HG03039 (cell line): ENCODE measurements around the gene RPGRIP1.
"Not testable (repeated sequence)": the region's sequence is repeated elsewhere in the genome, so short reads cannot be mapped to it uniquely, and the experiment has no call there.

Source experiments
- ATAC-seq: cut with Tn5 transposase; IDR thresholded peaks from one replicate; pipeline ENCODE4 v1.9.1; 2021; ENCODE audit warnings: mild to moderate bottlenecking, moderate library complexity; ENCODE audit not compliant: unreplicated experiment

RPGRIP1 gene

DNA sequence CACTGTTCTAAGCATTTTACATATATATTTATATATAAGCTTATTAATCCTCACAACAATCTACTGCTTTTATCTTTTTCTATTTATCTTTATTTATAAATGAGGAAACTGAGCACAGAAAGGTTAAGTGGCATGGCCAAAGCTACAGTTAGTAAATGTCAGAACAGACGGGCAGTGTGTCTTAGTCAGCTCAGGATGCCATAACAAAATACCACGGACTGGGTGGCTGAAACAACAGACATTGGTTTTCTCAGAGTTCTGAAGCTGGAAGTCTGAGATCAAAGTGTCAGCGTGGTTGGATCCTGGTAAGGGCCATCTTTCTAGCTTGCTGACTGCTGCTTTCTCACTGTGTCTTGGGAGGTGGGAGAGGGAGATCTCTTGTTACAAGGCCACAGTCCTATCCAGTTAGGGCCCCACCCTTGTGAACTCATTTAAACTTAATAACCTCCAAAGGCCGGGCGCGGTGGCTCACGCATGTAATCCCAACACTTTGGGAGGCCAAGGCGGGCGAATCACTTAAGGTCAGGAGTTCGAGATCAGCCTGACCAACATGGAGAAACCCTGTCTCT is 19.8 kb downstream of the RPGRIP1 start:
- ATAC-seq, result no peak

DNA sequence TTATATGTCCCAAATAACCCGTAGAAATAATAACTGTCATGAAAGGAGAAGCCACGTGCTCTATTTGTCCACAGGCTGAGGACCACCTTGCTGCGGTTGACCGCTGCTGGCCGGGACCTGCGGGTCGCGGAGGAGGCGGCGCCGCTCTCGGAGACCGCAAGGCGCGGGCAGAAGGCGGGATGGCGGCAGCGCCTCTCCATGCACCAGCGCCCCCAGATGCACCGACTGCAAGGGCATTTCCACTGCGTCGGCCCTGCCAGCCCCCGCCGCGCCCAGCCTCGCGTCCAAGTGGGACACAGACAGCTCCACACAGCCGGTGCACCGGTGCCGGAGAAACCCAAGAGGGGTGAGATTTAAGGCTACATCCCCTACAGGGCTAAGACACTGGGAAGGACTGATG is 21.0 kb downstream of the RPGRIP1 start:
- no peak for ATAC-seq

DNA sequence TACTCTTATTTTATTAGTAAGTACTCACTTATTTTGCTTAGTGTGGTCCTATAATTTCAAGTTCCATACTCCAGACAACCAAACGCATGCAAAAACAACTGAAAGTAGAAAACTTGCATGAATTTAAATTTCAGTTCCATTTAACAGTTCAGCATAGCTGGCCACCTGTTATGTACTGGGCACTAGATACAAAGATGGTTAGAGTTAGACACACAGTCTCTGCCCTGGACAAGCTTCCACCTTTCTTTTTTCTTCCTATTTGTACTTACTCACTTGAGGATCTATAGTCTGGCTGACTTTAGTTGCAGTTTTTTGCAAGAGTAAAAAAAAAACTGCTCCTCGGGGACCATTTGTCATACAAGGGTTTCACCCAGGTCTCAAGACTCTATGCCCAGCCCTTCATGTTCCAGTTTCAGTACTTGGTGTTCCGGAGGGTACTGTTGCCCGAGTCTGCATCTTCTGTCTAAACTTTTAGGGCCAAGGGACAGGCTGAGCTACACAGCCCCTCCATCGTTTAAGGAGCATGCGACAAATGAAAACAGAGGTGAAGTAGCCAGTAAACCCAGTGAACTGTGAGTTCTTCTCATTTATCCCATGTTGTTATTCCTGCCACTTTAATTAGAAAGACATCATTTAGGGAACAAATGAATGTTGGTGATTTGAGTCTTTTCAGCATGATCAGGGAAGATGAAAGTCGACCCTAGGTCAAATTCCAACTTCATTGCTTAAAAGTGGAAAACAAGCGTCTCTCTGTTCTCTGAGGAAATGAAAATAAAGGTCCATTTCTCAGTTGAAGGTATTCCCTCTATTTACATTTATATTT is 22.3 kb downstream of the RPGRIP1 start:
- no peak for ATAC-seq

DNA sequence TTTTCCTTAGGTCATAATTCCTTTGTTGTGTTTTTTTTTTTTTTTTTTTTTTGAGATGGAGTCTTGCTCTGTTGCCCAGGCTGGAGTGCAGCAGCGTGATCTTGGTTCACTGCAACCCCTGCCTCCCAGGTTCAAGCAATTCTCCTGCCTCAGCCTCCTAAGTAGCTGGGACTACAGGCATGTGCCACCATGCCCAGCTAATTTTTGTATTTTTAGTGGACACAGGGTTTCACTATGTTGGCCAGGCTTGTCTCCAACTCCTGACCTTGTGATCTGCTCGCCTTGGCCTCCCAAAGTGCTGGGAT is 22.9 kb downstream of the RPGRIP1 start:
- ATAC-seq, result not testable (repeated sequence)

DNA sequence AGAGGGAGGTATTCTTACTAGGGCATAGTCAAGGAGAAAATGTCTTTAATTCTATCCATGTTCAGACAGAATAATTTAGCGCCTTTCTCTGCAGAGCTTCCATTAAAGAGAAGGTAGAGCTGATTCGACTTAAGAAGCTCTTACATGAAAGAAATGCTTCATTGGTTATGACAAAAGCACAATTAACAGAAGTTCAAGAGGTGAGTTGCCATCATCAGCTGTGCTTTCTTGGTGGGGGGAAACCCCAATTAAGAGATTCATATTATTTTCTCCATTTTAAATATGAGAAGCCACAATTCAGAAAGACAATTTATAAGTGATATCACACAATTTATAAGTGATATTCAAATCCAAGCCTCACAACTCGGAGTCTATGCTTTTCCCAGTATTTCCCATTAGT is 27.8 kb downstream of the RPGRIP1 start:
- no peak for ATAC-seq

DNA sequence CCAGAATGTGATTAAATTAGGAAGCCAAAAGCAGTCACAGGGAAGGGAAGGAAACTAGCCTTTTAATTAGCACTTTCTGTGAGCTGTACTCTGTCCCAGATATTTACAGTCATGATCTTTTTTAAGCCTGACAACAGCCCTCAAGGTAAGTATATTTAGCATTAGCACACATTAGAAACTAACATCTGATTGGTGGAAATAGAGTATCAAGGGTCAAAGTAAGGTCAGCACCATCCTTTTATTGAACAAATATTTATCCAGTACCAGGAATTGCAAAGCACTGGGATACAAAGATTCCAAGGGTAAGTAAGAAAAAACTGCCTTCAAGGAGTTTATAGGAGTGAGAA is 28.2 kb downstream of the RPGRIP1 start:
- peak; percentile 8 for ATAC-seq

DNA sequence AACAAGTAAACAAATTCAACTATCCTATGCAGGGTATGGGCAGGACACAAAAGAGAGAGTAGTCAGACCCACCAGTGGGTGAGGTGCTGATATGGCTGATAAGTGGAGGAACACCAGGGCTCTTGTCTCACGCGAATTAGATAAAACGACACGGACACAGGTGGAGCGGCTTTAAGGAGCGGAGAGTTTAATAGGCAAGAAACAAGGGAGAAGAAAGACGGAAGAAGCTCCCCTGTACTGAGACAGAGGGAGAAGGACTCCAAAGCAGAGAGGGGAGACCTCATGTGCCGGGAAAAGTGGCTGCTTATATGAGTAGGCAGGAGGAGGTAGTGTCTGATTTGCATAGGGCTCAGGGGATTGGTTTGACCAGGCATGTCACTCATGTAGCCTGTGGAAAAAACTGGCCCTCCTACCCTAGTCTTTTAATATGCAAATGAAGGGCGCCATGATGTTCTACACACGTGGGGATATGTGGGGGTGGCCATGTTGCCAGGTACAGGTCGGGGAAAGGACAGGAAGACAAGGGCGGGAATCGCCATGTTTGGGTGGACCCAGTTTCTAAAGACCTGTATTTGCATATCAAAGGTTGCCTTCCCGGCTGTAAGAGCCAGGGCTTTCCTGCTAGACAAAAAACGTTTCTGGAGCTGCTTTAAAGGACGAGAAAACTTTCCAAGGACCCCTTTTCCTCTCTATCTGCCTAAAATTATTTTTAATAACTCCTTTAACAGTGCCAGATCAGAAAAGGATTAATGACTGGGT is 28.8 kb downstream of the RPGRIP1 start:
- peak; percentile 78 for ATAC-seq

DNA sequence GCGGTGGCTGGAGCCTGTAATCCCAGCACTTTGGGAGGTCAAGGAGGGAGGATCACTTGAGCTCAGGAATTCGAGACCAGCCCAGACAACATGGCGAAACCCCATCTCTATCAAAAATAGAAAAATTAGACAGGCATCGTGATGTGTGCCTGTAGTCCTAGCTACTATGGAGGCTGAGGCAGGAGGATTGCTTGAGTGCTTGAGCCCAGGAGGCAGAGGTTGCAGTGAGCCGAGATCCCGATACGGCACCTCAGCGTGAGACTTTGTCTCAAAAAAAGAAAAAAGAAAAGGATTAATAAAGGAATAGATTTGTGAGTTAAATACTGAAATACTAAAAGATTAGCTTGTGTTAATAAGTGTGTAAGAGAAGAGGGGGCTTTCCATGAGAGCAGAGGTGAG is 29.4 kb downstream of the RPGRIP1 start:
- no peak for ATAC-seq

DNA sequence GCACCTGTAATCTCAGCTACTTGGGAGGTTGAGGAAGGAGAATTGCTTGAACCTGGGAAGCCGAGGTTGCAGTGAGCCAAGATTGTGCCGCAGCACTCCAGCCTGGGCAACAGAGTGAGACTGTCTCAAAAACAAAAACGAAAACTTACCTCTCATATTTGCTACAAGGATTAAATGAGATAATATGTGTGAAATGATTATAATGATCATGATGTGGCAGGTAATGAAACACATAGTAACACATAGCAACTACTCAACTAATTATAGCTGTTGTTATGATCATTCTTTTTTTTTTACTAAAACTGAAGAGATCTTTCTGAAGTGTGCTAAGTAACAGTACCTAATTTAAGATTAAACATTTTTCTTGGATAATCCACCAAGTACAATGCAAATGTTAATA is 30.1 kb downstream of the RPGRIP1 start:
- ATAC-seq, result no peak

DNA sequence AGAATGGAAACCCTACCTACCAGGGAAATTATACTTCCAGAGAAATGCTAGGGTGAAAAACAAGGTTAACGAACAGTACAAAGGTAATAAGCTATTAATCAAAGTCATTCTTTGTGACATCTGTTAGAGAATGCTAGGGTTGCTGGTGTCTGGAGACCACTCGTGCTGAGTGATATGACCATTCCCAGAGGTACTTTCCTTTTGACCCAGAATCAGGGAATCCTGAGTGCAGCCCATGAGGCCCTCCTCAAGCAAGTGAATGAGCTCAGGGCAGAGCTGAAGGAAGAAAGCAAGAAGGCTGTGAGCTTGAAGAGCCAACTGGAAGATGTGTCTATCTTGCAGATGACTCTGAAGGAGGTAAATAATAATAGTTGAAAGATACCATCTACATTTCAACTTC is 31.7 kb downstream of the RPGRIP1 start:
- no peak for ATAC-seq

DNA sequence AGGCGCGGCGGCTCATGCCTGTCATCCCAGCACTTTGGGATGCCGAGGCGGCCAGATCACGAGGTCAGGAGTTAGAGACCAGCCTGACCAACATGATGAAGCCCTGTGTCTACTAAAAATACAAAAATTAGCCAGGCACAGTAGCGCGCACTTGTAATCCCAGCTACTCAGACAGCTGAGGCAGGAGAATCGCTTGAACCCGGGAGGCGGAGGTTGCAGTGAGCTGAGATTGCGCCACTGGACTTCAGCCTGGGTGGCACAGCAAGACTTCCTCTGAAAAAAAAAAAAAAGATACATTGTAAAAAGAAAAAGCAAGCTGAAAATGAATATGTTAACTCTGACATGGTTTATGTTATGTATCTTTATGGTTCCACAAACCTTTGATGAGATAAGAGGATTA is 33.6 kb downstream of the RPGRIP1 start:
- ATAC-seq, result no peak

DNA sequence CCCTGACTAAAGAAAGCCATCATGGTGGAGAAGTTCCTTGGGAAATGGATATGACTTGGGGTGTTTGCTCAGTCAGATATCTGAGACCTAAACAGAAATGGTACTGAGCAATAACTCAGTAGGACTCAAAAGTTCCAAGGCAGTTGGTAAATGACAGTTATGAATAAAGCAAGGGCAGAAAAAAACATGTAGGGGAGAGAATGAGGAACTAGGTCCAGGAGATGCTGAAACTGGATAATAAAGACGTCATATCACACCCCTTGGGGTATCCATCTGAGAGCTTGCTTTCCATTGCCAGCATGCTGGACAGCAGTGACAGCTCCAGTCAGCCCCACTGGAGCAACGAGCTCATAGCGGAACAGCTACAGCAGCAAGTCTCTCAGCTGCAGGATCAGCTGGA is 37.5 kb downstream of the RPGRIP1 start:
- ATAC-seq, result no peak

DNA sequence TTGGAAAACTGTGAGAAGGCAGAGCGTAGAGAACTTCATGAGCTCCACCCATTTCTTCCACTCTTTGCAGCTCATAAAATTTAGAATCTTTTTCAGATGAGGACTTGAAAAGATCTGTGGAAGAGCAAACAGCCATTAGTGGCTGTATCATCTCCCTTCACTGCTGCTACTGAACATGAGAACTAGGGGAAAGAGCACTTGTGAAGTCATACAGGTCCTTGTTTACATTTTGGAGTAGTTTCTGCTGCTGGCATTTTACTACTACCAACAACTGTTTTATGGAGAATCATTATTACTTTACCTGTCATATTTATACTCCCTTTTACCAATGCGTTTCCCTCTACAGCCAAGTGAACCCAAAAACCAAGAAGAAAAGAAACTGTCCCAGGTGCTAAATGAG is 41.0 kb downstream of the RPGRIP1 start:
- no peak for ATAC-seq

DNA sequence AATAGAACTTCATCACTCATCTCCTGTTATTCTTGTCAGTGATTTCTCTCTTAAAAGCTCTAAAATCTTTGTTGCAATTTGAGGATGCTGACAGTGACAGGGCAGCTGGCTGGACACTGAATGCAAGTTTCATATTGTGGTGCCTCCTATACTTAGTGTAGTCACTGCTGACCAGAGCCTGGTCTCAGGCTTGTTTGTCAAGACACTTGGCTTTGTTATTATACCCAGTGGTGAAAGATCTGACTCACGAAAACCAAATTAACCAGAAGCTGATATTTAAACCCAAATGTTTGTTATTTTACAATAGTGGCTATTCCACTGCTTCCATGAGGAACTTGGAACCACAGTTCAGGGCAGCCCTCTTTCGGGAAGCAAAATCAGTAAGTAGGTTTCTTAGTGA is 42.8 kb downstream of the RPGRIP1 start:
- no peak for ATAC-seq

DNA sequence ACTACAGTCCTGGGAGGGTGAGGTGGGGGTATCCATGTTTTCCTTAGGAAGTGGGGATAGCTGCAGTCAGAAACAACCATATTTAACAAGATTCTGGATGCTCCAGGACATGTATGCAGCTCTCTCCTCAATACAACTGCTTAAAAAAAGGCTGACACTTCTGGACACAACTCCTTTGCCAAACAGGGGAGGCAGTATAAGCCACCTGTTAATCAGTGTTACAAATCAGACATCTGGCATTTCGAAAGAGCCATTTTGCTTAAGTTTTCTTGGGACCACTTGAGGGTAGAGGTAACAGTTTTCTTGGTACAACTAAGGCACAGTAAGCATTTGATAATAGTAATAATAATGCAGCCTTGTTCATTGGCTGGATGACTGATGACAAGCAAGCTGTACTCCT is 47.1 kb downstream of the RPGRIP1 start:
- ATAC-seq, result no peak
